HG03442 (cell line): ENCODE data around the gene SLC29A4.
"Not testable (repeated sequence)": the region's sequence is repeated elsewhere in the genome, so short reads cannot be mapped to it uniquely, and the experiment has no call there.

Source experiments
- ATAC-seq: cut with Tn5 transposase; IDR thresholded peaks from one replicate; pipeline ENCODE4 v1.9.1; 2021; ENCODE audit warnings: mild to moderate bottlenecking, moderate library complexity; ENCODE audit not compliant: unreplicated experiment

SLC29A4 gene

GRCh38 chr7:5320802-5321396, 38.2 kb downstream of the SLC29A4 start:
- ATAC-seq = no peak

DNA sequence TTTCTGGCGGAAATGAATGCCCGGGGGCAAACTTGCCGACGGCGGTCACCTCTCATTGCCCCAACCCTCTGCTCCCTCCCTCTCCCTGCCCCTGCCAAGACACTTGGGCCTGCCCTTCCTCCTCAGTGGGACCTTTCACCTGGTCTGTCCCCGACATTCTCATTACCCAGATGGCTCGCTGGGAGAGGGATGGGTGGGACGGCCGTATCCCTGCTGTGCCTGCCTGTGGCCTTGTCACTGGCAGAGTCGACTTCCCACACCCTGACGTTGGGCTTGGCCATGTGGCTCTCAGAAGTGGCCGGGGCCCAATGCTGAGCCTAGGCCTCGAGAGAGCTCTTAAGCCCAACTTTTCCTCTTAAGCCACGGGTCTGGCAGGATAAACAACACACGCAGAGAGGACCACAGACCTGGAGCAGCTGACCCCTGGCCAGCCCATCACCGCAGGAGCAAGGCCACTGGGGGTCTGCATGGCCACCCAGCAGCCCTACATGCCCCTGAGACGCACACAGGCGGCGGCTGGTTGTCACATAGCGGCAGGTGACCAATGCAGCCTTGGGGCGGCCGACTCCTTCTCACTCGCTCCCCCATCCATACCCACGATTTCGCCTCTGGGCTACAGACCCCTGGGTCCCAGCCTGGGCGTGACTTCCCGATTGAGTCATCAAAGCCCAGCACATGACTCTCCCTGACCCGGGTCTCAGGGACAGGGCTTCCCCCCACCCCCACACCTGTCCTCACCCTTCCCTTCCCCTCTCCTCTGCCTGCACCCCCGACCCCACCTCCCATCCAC, 40.1 kb downstream of the SLC29A4 start:
- ATAC-seq = no peak

DNA sequence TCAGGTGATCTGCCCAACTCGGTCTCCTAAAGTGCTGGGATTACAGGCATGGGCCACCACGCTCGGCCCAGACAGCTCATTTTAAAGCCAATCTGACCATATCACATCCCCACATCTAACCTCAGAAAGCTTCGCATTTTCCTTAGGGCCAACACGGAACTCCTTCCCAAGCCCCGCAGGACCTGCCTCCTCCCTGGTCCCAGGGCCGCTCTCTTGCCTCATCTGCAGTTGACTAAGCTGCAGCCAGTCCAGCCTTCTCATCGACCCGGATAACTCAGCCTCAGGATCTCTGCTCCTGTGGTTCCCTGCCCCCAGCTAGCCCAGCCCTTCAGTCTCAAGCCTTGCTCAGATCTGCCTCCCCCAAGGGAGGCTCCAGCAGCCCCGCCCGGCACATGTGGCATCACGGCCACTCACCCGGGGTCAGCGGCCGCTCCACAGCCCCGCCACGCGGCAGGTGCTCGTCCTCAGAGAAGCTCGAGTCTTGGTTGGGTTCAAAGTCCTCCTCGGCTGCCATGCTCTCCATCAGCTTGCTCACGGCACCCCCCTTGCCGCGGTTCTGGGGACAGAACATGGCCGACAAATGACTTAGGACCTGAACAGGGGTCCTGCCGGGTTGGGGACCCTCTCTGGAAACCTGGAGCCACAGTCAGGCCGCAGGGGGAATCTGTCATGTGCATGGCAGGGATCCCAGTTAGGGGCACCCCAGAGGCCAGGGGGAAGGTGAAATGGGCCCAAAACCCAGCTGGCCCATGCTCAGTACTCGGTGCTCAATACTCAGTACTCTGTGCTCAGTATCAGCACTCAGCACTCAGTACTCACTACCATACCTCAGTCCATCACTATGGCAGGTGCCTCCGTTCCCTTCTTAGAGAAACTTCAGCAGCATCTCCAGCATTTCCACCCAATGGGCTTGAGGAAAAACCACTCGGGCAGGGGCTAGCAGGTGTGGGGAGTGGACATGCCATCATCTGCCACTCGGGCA, 41.3 kb downstream of the SLC29A4 start:
- not testable (repeated sequence) for ATAC-seq

DNA sequence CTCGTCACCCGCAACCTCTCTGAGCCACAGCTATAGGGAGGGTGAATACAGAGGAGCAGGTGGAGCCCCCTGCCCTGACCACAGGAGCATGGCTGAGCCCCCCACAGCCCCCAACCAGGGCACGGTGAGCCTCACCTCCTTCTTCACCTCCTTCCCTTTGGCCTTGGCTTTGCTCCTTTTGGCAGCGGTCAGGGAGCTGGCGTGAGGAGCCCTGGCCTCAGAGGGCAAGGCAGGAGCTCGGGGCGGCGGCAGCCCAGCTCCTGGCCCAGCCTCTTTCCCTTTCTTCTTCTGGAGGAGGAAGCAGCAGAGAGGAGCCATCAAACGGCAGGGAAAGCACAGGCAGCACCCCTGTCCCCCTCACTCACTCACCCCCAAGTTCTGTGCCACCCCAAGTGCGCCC, 42.2 kb downstream of the SLC29A4 start:
- ATAC-seq = no peak

DNA sequence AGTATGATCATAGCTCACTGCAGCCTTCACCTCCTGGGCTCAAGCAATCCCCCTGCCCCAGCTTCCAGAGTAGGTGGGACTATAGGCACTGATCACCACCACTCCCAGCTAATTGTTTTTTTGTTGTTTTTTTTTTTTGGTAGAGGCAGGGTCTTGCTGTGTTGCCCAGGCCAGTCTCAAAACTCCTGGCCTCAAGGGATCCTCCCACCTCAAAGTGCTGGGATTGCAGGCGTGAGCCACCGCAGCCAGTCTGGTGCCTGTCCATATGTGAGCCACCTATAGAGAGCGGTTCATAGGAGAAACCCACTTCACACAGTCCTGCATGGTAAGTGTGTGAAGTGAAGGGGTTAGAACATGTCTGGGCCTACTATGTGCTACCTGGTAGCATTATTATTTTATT, 47.5 kb downstream of the SLC29A4 start:
- ATAC-seq = no peak

DNA sequence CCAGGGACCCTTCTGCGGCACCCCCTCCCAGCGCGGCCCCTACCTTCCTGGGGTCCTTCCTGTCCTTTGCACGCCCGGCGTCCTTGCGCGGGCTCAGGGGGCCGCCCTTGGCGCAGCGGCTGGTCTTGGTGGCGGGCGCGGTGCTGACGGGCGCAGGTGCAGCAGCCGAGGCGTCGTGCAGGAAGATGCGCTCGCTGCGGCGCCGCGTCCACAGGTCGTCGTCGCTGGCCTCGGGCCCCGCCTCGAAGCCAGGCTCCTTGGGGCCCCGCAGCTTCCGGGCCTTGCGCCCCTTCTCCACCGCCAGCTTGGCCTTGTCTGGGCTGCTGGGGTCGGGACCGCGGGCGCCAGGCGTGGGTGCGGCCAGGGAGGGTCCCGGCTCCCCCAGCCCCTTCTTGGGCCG, 49.8 kb downstream of the SLC29A4 start:
- no peak for ATAC-seq

DNA sequence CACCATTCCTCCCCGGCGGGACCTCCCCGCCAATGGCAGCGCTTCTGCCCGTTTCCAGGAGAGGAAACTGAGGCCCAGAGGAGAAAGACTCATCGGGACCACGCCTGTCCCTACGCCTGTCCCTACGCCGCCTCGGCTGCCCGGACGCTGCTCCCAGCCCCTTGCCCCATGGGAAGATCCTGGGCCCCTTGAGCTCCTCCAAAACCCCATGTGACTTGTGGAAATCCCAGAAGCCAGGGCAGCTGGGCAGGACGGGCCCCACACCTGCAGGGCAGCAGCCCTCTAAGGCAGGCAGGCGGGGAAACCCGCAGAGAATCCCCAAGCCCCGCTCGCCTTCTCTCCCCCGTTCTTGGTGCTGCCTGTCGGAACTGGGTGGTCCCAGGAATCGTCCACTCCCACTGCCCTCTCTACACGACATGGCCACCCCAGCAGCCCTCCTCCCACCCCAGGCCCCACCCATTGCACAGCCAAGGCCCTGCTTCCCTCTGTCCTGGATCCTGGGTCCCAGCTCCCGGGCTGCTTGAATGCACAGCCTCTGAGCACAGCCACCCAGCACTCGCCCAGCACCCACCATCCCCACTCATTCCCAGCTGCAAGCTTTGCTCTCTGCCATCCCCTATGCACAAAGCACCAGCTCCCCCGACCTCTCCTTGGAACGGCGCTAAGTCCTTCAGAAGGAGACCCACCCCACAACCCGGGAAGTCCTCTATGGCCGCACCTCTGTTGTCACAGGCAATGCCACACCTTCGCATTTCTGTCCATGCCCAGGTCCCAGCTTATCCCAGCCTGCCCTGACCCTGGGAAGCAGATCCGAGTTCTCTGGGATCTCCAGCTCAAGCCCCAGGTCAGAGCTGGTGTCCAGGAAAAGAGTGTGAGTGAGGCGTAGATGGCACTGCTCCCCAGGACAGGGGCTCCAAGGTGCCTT, 50.6 kb downstream of the SLC29A4 start:
- ATAC-seq = no peak

DNA sequence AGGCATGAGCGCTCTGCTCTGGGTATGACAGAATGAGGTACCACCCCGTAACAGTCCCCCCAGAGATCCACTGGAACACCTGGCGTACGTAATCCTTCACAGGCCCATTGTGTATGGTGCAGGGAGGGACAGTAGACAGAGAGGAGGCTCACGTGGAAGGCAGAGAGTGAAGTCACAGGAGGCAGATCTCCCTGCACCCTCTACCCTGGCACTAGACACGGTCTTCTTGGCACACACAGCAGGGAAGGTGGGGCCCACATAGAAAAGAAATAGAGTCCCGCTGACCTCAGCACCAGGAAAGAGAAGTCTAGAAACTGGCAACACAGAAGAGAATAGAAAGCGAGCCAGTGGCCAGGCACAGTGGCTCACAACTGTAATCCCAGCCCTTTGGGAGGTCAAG, 51.9 kb downstream of the SLC29A4 start:
- ATAC-seq = no peak

GRCh38 chr7:5337047-5337446, 54.3 kb downstream of the SLC29A4 start:
- ATAC-seq = no peak

- no peak for ATAC-seq
Measured at GRCh38 chr7:5339955-5340354, 57.2 kb downstream of the SLC29A4 start.

- ATAC-seq = no peak
Measured at GRCh38 chr7:5342631-5343030, 59.9 kb downstream of the SLC29A4 start.

DNA sequence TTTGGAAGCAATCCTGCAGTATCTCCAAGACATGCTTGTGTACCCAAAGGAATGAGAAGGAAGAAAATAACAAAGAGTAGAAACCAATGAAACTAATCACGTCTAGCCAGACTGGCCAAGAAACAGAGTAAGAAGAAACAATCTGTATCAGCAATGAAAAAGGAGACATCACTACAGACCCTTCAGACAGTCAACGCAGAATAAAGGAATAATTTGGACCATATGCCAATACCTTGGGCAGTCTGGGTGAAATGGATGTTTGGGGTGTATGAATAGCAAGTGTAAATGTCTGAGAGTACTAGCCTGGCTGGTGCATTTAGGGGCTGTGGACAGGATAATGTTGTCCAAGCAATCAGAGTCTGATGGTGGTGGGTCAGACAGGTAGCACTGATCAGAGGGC, 61.1 kb downstream of the SLC29A4 start:
- ATAC-seq = no peak

GRCh38 chr7:5344342-5344741, 61.6 kb downstream of the SLC29A4 start:
- ATAC-seq = no peak

- ATAC-seq = no peak
Measured at GRCh38 chr7:5345171-5345570, 62.4 kb downstream of the SLC29A4 start.

- ATAC-seq = no peak
Measured at GRCh38 chr7:5345671-5346070, 62.9 kb downstream of the SLC29A4 start.

DNA sequence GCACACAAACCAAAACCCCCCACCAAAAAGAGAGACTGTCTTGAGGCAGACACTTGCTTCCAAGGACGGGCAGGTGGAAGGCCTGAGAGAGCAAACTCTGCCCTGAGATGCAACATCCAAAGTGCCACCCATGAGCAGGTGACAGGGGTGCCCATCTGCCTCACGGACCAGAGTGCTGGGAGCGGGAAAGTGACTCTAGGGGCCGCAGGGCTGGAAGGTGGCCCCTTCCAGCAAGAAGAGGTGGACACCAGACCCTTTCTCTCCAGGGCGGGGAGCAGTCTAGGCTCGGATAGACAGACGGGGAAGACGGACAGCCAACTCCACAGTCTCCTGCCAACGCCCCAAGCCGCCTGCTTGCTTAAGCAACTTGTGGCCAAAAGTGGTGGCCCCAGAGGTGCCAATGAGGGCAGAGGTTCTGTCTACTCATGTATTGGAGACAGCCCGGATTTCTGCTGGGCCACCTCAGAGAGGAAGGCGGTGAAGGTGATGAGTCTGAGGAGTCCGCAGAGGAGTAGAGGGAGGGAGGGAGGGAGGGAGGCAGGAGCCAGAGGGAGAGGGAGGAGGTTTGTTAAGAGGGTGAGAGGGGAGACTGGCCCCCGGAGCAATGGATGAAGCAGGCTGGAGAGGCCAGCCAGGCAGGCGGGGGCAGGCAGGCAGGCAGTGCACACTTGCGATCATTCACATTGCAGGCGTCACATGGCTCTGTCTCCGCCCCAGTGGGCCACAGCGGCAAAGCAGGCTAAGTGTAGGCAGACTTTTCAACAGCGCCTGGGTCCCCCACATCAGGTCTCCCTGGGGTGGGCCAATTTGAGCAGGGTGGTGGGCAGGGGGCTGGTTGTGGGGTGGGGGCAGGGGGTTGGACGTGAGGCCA, 65.6 kb downstream of the SLC29A4 start:
- ATAC-seq = no peak

DNA sequence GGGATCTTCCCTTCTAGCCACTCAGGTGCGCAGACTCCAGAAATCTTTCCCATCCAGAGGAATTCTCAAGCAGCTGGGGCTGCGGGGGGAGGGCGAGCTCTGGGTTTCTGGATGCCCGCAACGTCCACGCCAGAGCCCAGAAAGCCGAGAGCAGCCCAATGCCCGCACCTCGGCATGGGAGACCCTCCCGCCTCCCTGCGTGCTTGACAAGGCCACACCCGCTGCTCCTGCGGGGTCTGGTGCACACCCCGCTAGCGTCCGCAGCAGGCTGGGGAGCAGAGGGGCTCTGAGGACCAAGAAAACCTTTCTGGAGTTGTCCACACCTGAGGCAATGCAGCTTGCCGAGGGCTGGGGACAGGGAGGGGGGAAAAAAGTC, 66.2 kb downstream of the SLC29A4 start:
- ATAC-seq = no peak

DNA sequence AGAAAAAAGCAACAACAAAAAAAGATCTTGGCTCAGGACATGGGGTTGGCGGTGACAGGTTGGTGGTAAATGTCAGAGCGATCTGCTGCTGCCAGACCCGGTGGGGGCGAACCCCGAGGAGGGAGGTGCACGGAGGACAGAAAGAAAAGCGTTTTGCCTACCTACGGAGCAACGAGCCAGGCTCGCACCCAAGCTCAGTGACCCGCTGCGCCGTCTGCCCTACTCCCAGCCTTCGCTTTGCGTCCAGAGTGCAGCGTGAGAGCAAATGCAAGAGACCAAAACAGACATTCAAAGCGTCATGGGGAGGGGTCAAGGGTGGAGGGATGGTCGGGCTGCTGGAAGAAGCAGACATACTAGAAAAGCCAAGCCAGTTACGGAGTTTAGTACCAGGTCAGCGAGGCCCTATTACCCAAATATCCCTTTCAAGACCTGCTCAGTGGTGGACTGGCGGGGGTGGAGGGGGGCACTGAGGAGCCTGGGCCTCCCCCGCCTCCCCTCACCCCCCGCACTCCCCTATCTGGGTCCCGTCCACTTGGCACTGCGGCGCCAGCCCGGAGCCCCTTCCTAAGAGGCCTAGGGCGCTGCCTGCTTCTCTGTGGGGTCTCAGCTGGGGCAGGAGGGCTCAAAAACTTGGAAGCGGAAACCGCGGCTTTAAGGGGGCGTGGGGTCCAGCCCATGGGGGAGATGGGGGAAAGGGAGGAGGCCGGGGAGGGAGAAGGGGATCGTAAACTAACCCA, 66.9 kb downstream of the SLC29A4 start:
- no peak for ATAC-seq

DNA sequence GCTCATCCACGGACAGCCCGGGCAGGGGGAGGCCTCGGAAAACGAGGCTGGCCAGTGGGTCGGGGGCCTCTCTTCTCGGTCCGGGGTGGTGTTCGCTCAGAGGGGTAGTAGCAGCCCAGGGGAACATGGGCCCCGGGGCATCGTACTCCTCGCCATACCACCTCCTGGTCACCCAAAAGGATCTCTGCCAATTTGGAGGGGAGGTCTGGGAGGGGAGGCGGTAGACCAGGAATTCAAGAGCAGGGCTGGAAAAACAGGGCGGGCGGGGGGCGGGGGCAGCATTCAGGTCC, 67.4 kb downstream of the SLC29A4 start:
- no peak for ATAC-seq
